DOHH2 (cell line): Measurements from ENCODE around the gene CACNA1A.

Experiments
- H3F3A ChIP-seq: fragments of 200-600 bp; sonication (generic), shearing (Covaris generic); 2 replicates; pipeline ENCODE4 v1.6.0; 2016; ENCODE audit warnings: antibody characterized with exemption, mild to moderate bottlenecking; ENCODE audit not compliant: control insufficient read depth, insufficient read depth
- H3K27ac ChIP-seq: fragments of 200-600 bp; sonication (generic); 2 replicates; pipeline ENCODE4 v1.5.1; 2014; ENCODE audit warnings: low read depth, mild to moderate bottlenecking, low read length, moderate library complexity
- H3K27me3 ChIP-seq: fragments of 200-600 bp; sonication (generic); 2 replicates; pipeline ENCODE4 v1.6.1; 2014; ENCODE audit warnings: mild to moderate bottlenecking, low read length, mixed read lengths; ENCODE audit not compliant: control insufficient read depth
- H3K36me3 ChIP-seq: fragments of 200-600 bp; sonication (generic); 2 replicates; pipeline ENCODE4 v1.6.1; 2014; ENCODE audit warnings: mild to moderate bottlenecking, low read length, moderate library complexity, mixed read lengths; ENCODE audit not compliant: control insufficient read depth
- H3K4me1 ChIP-seq: fragments of 200-600 bp; sonication (generic); 2 replicates; pipeline ENCODE4 v1.6.1; 2014; ENCODE audit warnings: mild to moderate bottlenecking, low read length, mixed read lengths; ENCODE audit not compliant: control insufficient read depth
- H3K4me2 ChIP-seq: fragments of 200-600 bp; sonication (generic); 2 replicates; pipeline ENCODE4 v1.6.0; 2014; ENCODE audit warnings: mild to moderate bottlenecking, low read length, moderate library complexity
- H3K4me3 ChIP-seq: fragments of 200-600 bp; sonication (generic); 2 replicates; pipeline ENCODE4 v1.5.1; 2014; ENCODE audit warnings: mild to moderate bottlenecking, low read length, mixed read lengths
- H3K79me2 ChIP-seq: fragments of 200-600 bp; sonication (generic); 2 replicates; pipeline ENCODE4 v1.6.1; 2014; ENCODE audit warnings: mild to moderate bottlenecking, low read length, mixed read lengths; ENCODE audit not compliant: control insufficient read depth
- H3K9me2 ChIP-seq: fragments of 200-600 bp; sonication (generic); replicated peaks from 2 replicates; pipeline ENCODE4 v1.6.1; 2014; ENCODE audit warnings: mild to moderate bottlenecking, low read length, mixed read lengths; ENCODE audit not compliant: control insufficient read depth
- H3K9me3 ChIP-seq: fragments of 200-600 bp; sonication (generic); 2 replicates; pipeline ENCODE4 v1.6.1; 2014; ENCODE audit warnings: antibody characterized with exemption, low read length, mixed read lengths; ENCODE audit not compliant: control insufficient read depth, insufficient read depth
- H4K20me1 ChIP-seq: fragments of 200-600 bp; sonication (generic); 2 replicates; pipeline ENCODE4 v1.6.0; 2014; ENCODE audit warnings: low read depth, mild to moderate bottlenecking, antibody characterized with exemption, low read length, moderate library complexity; ENCODE audit not compliant: control insufficient read depth, insufficient read depth
- CTCF ChIP-seq: fragments of 200-600 bp; sonication (generic); IDR thresholded peaks from one replicate; pipeline ENCODE4 v1.5.1; 2014; ENCODE audit warnings: antibody characterized with exemption, mild to moderate bottlenecking, low read depth, low read length; ENCODE audit not compliant: poor library complexity, severe bottlenecking
- EZH2phosphoT487 ChIP-seq: fragments of 200-600 bp; sonication (generic); IDR thresholded peaks from 2 replicates; pipeline ENCODE4 v1.6.1; 2017; ENCODE audit warnings: borderline replicate concordance, mild to moderate bottlenecking, antibody characterized with exemption, low read length, moderate library complexity, mixed read lengths

The CACNA1A gene

GRCh38 chr19:13548131-13548530 is 41.9 kb upstream of the CACNA1A start:
- no peaks in the 10 kb centered on the region for H3K9me2 ChIP-seq
- TF ChIP-seq EZH2phosphoT487 (no peak), CTCF (no peak)
- H3K27me3 ChIP-seq = peaks cover 9% of the 10 kb centered on the region; the same call in 1 of the 2 replicates
- no peak overlapping the region for H3K27ac ChIP-seq
- H3K4me3 ChIP-seq = no peak overlapping the region
- H4K20me1 ChIP-seq = no peaks in the 10 kb centered on the region
- no peaks in the 10 kb centered on the region for H3K36me3 ChIP-seq
- no peaks in the 10 kb centered on the region for H3F3A ChIP-seq
- no peaks in the 10 kb centered on the region for H3K4me1 ChIP-seq
- H3K4me2 ChIP-seq = no peak overlapping the region
- no peaks in the 10 kb centered on the region for H3K79me2 ChIP-seq
- no peaks in the 10 kb centered on the region for H3K9me3 ChIP-seq

- Histone ChIP-seq H3K36me3 (no peaks in the 10 kb centered on the region), H3F3A (no peaks in the 10 kb centered on the region), H3K79me2 (no peaks in the 10 kb centered on the region), H3K27me3 (peaks cover 9% of the 10 kb centered on the region; the same call in 1 of the 2 replicates), H4K20me1 (no peaks in the 10 kb centered on the region), H3K9me2 (no peaks in the 10 kb centered on the region), H3K27ac (no peak overlapping the region), H3K4me2 (no peak overlapping the region), H3K4me1 (no peaks in the 10 kb centered on the region), H3K9me3 (no peaks in the 10 kb centered on the region), H3K4me3 (no peak overlapping the region)
- TF ChIP-seq EZH2phosphoT487 (no peak), CTCF (no peak)
Observed at GRCh38 chr19:13547102-13547501, 40.8 kb upstream of the CACNA1A start.

GRCh38 chr19:13544423-13544822 is 38.1 kb upstream of the CACNA1A start:
- Histone ChIP-seq H3F3A (no peaks in the 10 kb centered on the region), H3K27ac (no peak overlapping the region), H3K4me2 (no peak overlapping the region), H3K4me1 (no peaks in the 10 kb centered on the region), H3K9me2 (no peaks in the 10 kb centered on the region), H3K36me3 (no peaks in the 10 kb centered on the region), H3K27me3 (peaks cover 2% of the 10 kb centered on the region; the same call in 1 of the 2 replicates), H3K9me3 (no peaks in the 10 kb centered on the region), H3K79me2 (no peaks in the 10 kb centered on the region), H4K20me1 (no peaks in the 10 kb centered on the region), H3K4me3 (no peak overlapping the region)
- TF ChIP-seq EZH2phosphoT487 = no peak
- TF ChIP-seq CTCF = no peak
